Activated CD4-positive, alpha-beta T cell treated with anti-CD3 and anti-CD28 coated beads for 4 hours (primary cell): Measurements from ENCODE around the gene PKD2L1.
"Not testable (repeated sequence)": the region's sequence is repeated elsewhere in the genome, so short reads cannot be mapped to it uniquely, and the experiment has no call there.

ENCODE experiments used
- DNase-seq, 2 donors: peaks; one replicate each; pipeline ENCODE4 v3.0.0-alpha.2; 2020

PKD2L1 gene

GRCh38 chr10:100333661-100334440 lies 3.8 kb upstream of the PKD2L1 start:
- DNase-seq, result no peak

GRCh38 chr10:100333106-100333505 lies 3.1 kb upstream of the PKD2L1 start:
- no peak for DNase-seq

- DNase-seq, result no peak
These were observed 1.8 kb downstream of the PKD2L1 start for GRCh38 chr10:100328198-100328597.

GRCh38 chr10:100327718-100328009 lies 2.4 kb downstream of the PKD2L1 start:
- no peak for DNase-seq

- DNase-seq, result no peak
These were observed 2.9 kb downstream of the PKD2L1 start for GRCh38 chr10:100327007-100327717.

GRCh38 chr10:100325158-100325557 lies 4.9 kb downstream of the PKD2L1 start:
- DNase-seq, result no peak

GRCh38 chr10:100319707-100320402 lies 10.2 kb downstream of the PKD2L1 start:
- no peak for DNase-seq

GRCh38 chr10:100318207-100318606 lies 11.8 kb downstream of the PKD2L1 start:
- no peak for DNase-seq

GRCh38 chr10:100315615-100316014 lies 14.4 kb downstream of the PKD2L1 start:
- DNase-seq, result no peak

- DNase-seq, result no peak
These were observed 18.7 kb downstream of the PKD2L1 start for GRCh38 chr10:100311298-100311697.

GRCh38 chr10:100307684-100308083 lies 22.3 kb downstream of the PKD2L1 start:
- no peak for DNase-seq

GRCh38 chr10:100306861-100307260 lies 23.2 kb downstream of the PKD2L1 start:
- no peak for DNase-seq

- no peak for DNase-seq
These were observed 25.6 kb downstream of the PKD2L1 start for GRCh38 chr10:100304414-100304813.

GRCh38 chr10:100303724-100304319 lies 26.2 kb downstream of the PKD2L1 start:
- no peak for DNase-seq

- DNase-seq, result not testable (repeated sequence)
These were observed 28.9 kb downstream of the PKD2L1 start for GRCh38 chr10:100301123-100301522.

GRCh38 chr10:100297242-100297641 lies 32.8 kb downstream of the PKD2L1 start:
- no peak for DNase-seq

GRCh38 chr10:100293066-100293465 lies 37.0 kb downstream of the PKD2L1 start:
- no peak for DNase-seq

- not testable (repeated sequence) for DNase-seq
These were observed 37.7 kb downstream of the PKD2L1 start for GRCh38 chr10:100292300-100292699.

GRCh38 chr10:100291356-100291755 lies 38.7 kb downstream of the PKD2L1 start:
- DNase-seq, result no peak

- DNase-seq, result no peak
These were observed 40.4 kb downstream of the PKD2L1 start for GRCh38 chr10:100289641-100290040.

GRCh38 chr10:100288196-100288595 lies 41.8 kb downstream of the PKD2L1 start:
- DNase-seq, result no peak

- no peak for DNase-seq
These were observed 42.3 kb downstream of the PKD2L1 start for GRCh38 chr10:100287756-100288155.
